HTERT RPE-1 (cell line): ENCODE measurements around the gene ARGFX.
"Not testable (repeated sequence)": the region's sequence is repeated elsewhere in the genome, so short reads cannot be mapped to it uniquely, and the experiment has no call there.

Experiments
- in situ Hi-C: fragments of 300-500 bp; cut with MboI; formaldehyde crosslinking; loops from 4 replicates; pipeline ENCODE4 v1.14.3; 2020; ENCODE audit warnings: low sequenced_read_pairs

The ARGFX gene

DNA sequence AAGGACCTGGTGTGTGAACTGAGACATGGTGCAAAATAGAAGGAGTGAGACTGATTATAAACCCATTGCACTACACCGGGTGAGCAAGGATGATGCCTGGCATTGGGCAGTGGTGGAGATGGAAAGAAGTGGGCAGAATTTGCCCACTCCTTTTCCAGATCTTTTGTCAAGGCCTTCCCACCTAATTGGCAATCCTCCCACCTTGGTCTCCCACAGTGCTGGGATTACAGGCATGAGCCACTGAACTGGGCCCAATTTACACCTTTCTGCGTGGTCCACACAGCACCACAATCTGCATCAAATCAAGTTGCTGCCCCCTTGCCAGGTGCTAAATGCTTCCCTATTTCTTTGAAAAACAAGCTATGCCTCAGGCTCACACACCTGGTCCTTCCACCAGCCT lies 30.8 kb downstream of the ARGFX start:
- in situ Hi-C loops, result no loop called here

GRCh38 chr3:121599900-121600299 lies 32.2 kb downstream of the ARGFX start:
- in situ Hi-C loops, result not testable (repeated sequence)

DNA sequence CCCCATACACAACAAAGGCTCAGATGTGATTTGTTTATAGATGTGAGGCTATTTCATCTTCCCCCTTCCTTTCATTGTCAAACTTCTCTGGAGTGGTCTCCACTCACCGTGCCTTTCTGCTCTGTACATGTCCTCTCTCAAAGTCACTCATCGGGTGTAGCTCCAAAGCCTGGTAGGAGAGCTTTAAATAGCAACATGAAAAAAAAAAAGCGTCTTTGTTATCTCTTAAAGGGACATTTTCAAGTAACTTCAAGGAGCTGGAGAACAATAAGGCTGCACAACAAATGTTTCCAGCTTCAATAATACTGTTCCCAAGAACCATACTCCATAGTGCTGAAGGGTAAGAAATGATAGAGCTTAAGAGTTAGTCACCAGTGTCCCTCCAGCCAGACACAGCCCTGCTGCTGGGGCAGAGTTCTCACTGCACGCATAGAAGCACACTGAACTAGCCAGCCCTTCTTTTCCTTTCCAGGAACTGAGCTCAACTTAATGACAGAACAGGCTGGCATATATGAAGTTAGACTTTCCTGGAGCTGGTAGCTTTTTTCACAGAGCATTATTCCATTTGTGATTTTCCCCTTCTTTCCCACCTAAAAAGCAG lies 33.6 kb downstream of the ARGFX start:
- in situ Hi-C loops, result no loop called here

DNA sequence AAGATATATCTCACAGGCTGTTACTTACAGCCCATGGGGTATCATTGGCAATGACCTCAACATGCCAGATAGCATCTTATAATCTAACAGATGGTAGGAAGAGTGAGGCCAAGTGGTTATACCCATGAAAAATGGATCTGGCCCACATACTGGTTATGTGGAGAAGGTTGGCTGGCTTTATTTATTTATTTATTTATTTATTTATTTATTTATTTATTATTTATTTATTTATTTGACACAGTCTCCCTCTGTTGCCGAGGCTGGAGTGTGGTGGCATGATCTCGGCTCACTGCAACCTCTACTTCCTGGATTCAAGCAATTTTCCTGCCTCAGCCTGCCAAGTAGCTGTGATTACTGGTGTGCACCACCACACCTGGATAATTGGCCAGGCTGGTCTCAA lies 37.0 kb downstream of the ARGFX start:
- in situ Hi-C loops, result no loop called here

DNA sequence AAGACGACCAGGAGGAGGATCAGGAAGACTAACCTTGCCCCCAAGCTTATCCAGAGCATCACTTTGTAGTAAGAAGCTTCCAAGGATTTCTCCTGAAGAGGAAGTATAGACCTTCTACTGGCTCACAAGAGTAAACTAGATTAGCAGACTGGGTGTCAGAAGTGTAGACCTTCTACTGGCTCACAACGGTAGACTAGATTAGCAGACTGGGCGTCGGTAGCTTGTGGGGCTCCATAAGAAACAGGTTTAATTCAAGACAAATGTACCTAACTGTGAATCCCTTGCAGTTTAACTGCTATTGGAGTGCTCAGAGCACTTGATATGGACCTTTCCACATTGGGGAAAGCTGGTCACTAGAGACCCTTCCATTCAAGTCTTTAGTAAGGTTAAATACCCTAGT lies 38.4 kb downstream of the ARGFX start:
- in situ Hi-C loops, result no loop called here
